Activated CD4-positive, alpha-beta T cell treated with anti-CD3 and anti-CD28 coated beads, Interleukin-2, amount 50 U/mL, for 4 hours (primary cell): ENCODE measurements around the gene SUCLG2.

Experiments
- DNase-seq, 2 experiments: peaks; one replicate each; pipeline ENCODE4 v3.0.0-alpha.2; 2020

The SUCLG2 gene

GRCh38 chr3:67648701-67649100, 5.7 kb downstream of the SUCLG2 start:
- DNase-seq, result no peak

- no peak for DNase-seq
Measured at GRCh38 chr3:67648229-67648628, 6.2 kb downstream of the SUCLG2 start.

GRCh38 chr3:67647390-67647878, 7.0 kb downstream of the SUCLG2 start:
- no peak for DNase-seq

- no peak for DNase-seq
Measured at GRCh38 chr3:67646586-67647234, 7.7 kb downstream of the SUCLG2 start.

- no peak for DNase-seq
Measured at GRCh38 chr3:67644827-67645226, 9.6 kb downstream of the SUCLG2 start.

GRCh38 chr3:67642734-67643133, 11.7 kb downstream of the SUCLG2 start:
- DNase-seq, result no peak

- no peak for DNase-seq
Measured at GRCh38 chr3:67642190-67642589, 12.2 kb downstream of the SUCLG2 start.

GRCh38 chr3:67641451-67641850, 13.0 kb downstream of the SUCLG2 start:
- no peak for DNase-seq

GRCh38 chr3:67640023-67640660, 14.3 kb downstream of the SUCLG2 start:
- no peak for DNase-seq

GRCh38 chr3:67637255-67637900, 17.0 kb downstream of the SUCLG2 start:
- DNase-seq, result no peak

- no peak for DNase-seq
Measured at GRCh38 chr3:67635806-67636205, 18.6 kb downstream of the SUCLG2 start.

- DNase-seq, result no peak
Measured at GRCh38 chr3:67635257-67635656, 19.2 kb downstream of the SUCLG2 start.

- no peak for DNase-seq
Measured at GRCh38 chr3:67630666-67631362, 23.6 kb downstream of the SUCLG2 start.

GRCh38 chr3:67624687-67625086, 29.7 kb downstream of the SUCLG2 start:
- DNase-seq, result no peak

GRCh38 chr3:67624078-67624477, 30.3 kb downstream of the SUCLG2 start:
- DNase-seq, result no peak

GRCh38 chr3:67622652-67623051, 31.8 kb downstream of the SUCLG2 start:
- DNase-seq, result no peak

GRCh38 chr3:67620869-67621268, 33.5 kb downstream of the SUCLG2 start:
- no peak for DNase-seq

- DNase-seq, result no peak
Measured at GRCh38 chr3:67619991-67620390, 34.4 kb downstream of the SUCLG2 start.

GRCh38 chr3:67617518-67617917, 36.9 kb downstream of the SUCLG2 start:
- no peak for DNase-seq

- DNase-seq, result no peak
Measured at GRCh38 chr3:67616046-67616445, 38.4 kb downstream of the SUCLG2 start.

GRCh38 chr3:67614195-67614594, 40.2 kb downstream of the SUCLG2 start:
- DNase-seq, result no peak

GRCh38 chr3:67610458-67610857, 44.0 kb downstream of the SUCLG2 start:
- no peak for DNase-seq

GRCh38 chr3:67609709-67610108, 44.7 kb downstream of the SUCLG2 start:
- no peak for DNase-seq

- no peak for DNase-seq
Measured at GRCh38 chr3:67608034-67608433, 46.4 kb downstream of the SUCLG2 start.
